Peyer's patch (tissue), 4 donors: ENCODE results near the gene EPHB2. TPM values are rescaled to one million over a fixed set of nuclear protein-coding genes. Genes with fewer than 3 reads are reported as not detected.

Source experiments
- DNase-seq, 3 donors: peaks; one replicate each; pipeline ENCODE4 v3.0.0-alpha.2; 2017 to 2019
- H3K27ac ChIP-seq, 4 donors: fragments of 200-600 bp; sonication (generic); one replicate each; pipeline ENCODE4 v1.5.1; 2016 to 2019
- H3K27me3 ChIP-seq, 2 donors: fragments of 200-600 bp; sonication (generic); one replicate each; pipeline ENCODE4 v1.5.1; 2019
- H3K36me3 ChIP-seq, 3 donors: fragments of 200-600 bp; sonication (generic); one replicate each; pipeline ENCODE4 v1.5.1; 2016 to 2019
- H3K4me1 ChIP-seq, 4 donors: fragments of 200-600 bp; sonication (generic); one replicate each; pipeline ENCODE4 v1.5.1; 2016 to 2019
- H3K4me3 ChIP-seq, 4 donors: fragments of 200-600 bp; sonication (generic); 1 replicate in 3 of 4; 2 replicates in 1 of 4; pipeline ENCODE4 v1.5.1; 2016 to 2019; ENCODE audit warnings: mild to moderate bottlenecking in 1 of 4
- H3K9me3 ChIP-seq, 4 donors: fragments of 200-600 bp; sonication (generic); one replicate each; pipeline ENCODE4 v1.5.1; 2016 to 2019; ENCODE audit warnings: mild to moderate bottlenecking in 1 of 4
- POLR2A ChIP-seq, 2 donors: fragments of 450-650 bp; IDR thresholded peaks; one replicate each; pipeline ENCODE4 v1.5.1; 2017; ENCODE audit warnings: antibody characterized with exemption in 2 of 2, mild to moderate bottlenecking in 2 of 2, moderate library complexity in 2 of 2
- total RNA-seq, 4 donors: library from RNA; depleted of rRNA; stranded (reverse); fragments of >200 nt; gene quantifications; one replicate each; pipeline ENCODE4 v1.1.0, GENCODE V29; 2016
- TF ChIP-seq, protein P1 (sequence below), 6 experiments: fragments of 450-650 bp in 4 of 6; fragments of 200-600 bp in 2 of 6; sonication (generic) in 1 of 6; IDR thresholded peaks; one replicate each; pipeline ENCODE4 v1.5.1; 2017 to 2019; ENCODE audit warnings: antibody characterized with exemption in 6 of 6, mild to moderate bottlenecking in 3 of 6, moderate library complexity in 1 of 6

Gene EPHB2
- total RNA-seq, 4 donors from 2014 or later: 24.5 to 71.0 (median 53.9) TPM

GRCh38 chr1:22711071-22711470, 432 bp downstream of the EPHB2 start:
- no peaks in the 10 kb centered on the region for H3K27me3 ChIP-seq
- TF ChIP-seq, protein P1, sequence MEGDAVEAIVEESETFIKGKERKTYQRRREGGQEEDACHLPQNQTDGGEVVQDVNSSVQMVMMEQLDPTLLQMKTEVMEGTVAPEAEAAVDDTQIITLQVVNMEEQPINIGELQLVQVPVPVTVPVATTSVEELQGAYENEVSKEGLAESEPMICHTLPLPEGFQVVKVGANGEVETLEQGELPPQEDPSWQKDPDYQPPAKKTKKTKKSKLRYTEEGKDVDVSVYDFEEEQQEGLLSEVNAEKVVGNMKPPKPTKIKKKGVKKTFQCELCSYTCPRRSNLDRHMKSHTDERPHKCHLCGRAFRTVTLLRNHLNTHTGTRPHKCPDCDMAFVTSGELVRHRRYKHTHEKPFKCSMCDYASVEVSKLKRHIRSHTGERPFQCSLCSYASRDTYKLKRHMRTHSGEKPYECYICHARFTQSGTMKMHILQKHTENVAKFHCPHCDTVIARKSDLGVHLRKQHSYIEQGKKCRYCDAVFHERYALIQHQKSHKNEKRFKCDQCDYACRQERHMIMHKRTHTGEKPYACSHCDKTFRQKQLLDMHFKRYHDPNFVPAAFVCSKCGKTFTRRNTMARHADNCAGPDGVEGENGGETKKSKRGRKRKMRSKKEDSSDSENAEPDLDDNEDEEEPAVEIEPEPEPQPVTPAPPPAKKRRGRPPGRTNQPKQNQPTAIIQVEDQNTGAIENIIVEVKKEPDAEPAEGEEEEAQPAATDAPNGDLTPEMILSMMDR (IDR thresholded peaks at IDR 0.05): no peak
- TF ChIP-seq POLR2A (IDR thresholded peaks at IDR 0.05): no peak
- H3K36me3 ChIP-seq: no peaks in the 10 kb centered on the region
- peak overlapping the region; percentile 9 to 61 (median 36) for H3K27ac ChIP-seq
- H3K9me3 ChIP-seq: no peaks in the 10 kb centered on the region
- H3K4me3 ChIP-seq: peak overlapping the region; percentile 37 to 70 (median 54)
- H3K4me1 ChIP-seq: peaks cover 0 to 33% (median 8%) of the 10 kb centered on the region in 4 donors
- no peak for DNase-seq

GRCh38 chr1:22711591-22712501, 1.2 kb downstream of the EPHB2 start:
- Histone ChIP-seq H3K4me1 (peaks cover 0 to 39% (median 8%) of the 10 kb centered on the region in 4 donors), H3K27me3 (no peaks in the 10 kb centered on the region), H3K27ac (peak overlapping the region; percentile 9 to 61 (median 36)), H3K36me3 (no peaks in the 10 kb centered on the region), H3K9me3 (no peaks in the 10 kb centered on the region), H3K4me3 (peak overlapping the region; percentile 37 to 70 (median 54))
- DNase-seq: peak in 1 of 3 donors; percentile 65
- no peak for TF ChIP-seq POLR2A (IDR thresholded peaks at IDR 0.05)
- TF ChIP-seq, protein P1 (IDR thresholded peaks at IDR 0.05): no peak

- peak overlapping the region in 3 of 4 donors; percentile 9 to 41 (median 31) for H3K27ac ChIP-seq
- H3K27me3 ChIP-seq: no peaks in the 10 kb centered on the region
- no peaks in the 10 kb centered on the region for H3K9me3 ChIP-seq
- peaks cover 0 to 48% (median 8%) of the 10 kb centered on the region in 4 donors for H3K4me1 ChIP-seq
- TF ChIP-seq, protein P1 (IDR thresholded peaks at IDR 0.05): no peak
- no peak for TF ChIP-seq POLR2A (IDR thresholded peaks at IDR 0.05)
- DNase-seq: peak in 1 of 3 donors; percentile 59
- H3K4me3 ChIP-seq: peak overlapping the region in 3 of 4 donors; percentile 18 to 70 (median 66)
- no peaks in the 10 kb centered on the region for H3K36me3 ChIP-seq
These were observed 2.0 kb downstream of the EPHB2 start for GRCh38 chr1:22712502-22713271.

DNA sequence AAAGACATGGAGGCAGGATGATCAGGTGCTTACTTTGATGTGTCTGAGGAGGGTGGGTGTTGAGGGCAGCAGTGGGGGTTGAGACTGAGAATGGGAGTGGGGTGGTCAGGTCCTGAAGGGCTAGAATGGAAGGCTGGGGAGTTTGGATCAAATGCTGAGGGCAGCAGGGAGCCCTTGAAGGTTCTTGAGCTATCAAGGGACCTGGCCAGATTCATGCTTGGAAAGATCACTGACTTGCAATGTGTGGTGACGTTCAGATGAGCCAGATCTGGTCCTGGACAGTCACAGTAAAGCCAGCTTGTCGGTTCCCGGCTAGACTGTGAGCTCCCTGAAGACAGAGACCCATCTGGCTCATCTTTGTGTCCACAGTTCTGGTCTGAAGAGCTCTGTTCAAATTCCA, 3.8 kb downstream of the EPHB2 start:
- Histone ChIP-seq H3K27ac (peak overlapping the region in 1 of 4 donors; percentile 9), H3K4me3 (no peak overlapping the region), H3K4me1 (peaks cover 0 to 47% (median 8%) of the 10 kb centered on the region in 4 donors), H3K9me3 (no peaks in the 10 kb centered on the region), H3K36me3 (no peaks in the 10 kb centered on the region), H3K27me3 (no peaks in the 10 kb centered on the region)
- DNase-seq: no peak
- no peak for TF ChIP-seq POLR2A (IDR thresholded peaks at IDR 0.05)
- TF ChIP-seq, protein P1 (IDR thresholded peaks at IDR 0.05): no peak

GRCh38 chr1:22717037-22717760, 6.6 kb downstream of the EPHB2 start:
- DNase-seq: peak in 2 of 3 donors; percentile 70 to 74
- H3K4me3 ChIP-seq: no peak overlapping the region
- TF ChIP-seq, protein P1 (IDR thresholded peaks at IDR 0.05): no peak
- TF ChIP-seq POLR2A (IDR thresholded peaks at IDR 0.05): no peak
- H3K9me3 ChIP-seq: no peaks in the 10 kb centered on the region
- no peaks in the 10 kb centered on the region for H3K36me3 ChIP-seq
- H3K4me1 ChIP-seq: peaks cover 0 to 35% (median 3%) of the 10 kb centered on the region in 4 donors
- no peaks in the 10 kb centered on the region for H3K27me3 ChIP-seq
- H3K27ac ChIP-seq: peak overlapping the region in 3 of 4 donors; percentile 40 to 78 (median 55)
